ENCODE results near the gene PLIN3. TPM values are rescaled to one million over a fixed set of nuclear protein-coding genes. Genes with fewer than 3 reads are reported as not detected.
"Not testable (repeated sequence)": the region's sequence is repeated elsewhere in the genome, so short reads cannot be mapped to it uniquely, and the experiment has no call there.

PLIN3 gene
- polyA plus RNA-seq, 4 donors: 42.9 to 56.5 (median 45.0) TPM

DNA sequence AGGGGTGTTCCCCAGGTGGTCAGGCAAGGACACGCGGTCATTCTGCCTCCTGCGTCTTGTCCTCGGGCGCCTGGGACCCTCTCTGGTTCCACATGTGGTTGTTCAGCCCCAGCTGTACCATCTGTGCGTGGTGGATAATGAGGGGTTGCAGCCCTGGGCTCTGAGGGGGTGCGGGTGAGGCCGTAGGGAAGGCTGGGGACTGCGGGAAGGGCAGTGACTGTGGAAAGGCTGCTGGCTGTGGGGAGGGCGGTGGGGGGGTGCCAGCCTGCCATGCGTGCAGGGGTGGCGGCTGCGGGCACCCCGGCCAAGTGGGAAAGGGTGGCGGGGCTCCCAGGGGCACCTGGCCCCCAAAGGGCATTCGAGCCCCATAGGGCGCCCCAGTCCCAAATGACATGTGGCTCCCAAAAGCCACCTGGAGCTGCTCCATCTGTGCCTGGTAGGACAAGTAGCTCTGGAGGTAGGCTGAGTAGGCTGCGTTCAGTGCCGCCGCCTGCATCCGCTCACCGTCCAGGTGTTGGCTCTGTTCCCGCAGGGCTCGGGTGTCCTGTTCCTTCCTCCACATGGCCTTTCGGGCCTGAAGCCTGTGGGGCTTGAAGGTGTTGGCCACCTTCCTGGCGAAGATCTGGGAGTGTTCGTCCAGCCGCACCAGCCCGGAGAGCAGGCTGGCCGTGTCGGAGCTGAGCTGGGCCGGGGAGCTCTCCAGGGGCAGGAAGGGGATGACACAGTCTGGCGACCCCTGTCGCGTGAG lies 51.1 kb downstream of the PLIN3 start:
- DNase-seq (ENCODE audit: low read depth in 4 of 4, low spot score in 3 of 4): no peak

DNA sequence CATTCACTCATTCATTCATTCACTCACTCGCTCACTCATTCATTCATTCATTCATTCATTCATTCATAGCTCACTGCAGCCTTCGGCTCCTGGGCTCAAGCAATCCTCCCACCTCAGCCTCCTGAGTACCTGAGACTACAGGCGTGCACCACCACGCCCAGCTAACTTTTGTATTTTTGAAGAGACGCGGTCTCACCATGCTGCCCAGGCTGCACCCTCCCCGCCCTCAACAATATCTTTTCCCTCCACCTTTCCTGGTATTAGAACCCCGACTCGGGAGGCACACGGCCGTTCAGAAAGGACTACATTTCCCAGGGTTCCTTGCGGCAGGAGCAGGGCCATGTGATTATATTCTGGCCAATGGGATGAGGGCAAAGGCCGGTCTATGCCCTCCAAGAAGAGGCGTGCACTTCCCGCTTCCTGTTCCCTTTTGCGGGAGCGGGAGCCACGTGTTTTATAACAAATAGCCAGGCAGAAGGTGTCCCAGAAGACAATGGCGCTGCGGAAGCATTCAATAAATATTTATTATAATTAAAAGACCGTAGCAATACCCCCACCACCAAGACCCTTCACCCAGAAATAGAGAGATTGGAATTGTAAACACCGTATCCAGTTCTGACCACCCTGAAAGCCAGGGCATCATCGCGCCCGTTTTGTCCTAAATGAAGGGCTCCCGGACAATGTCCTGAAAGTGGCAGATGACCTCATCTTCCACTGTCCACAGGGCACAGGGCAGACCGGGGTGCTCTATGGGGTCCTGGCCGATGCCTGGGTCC lies 51.9 kb downstream of the PLIN3 start:
- peak; percentile 76 to 88 (median 82) for DNase-seq (ENCODE audit: low read depth in 4 of 4, low spot score in 3 of 4)

DNA sequence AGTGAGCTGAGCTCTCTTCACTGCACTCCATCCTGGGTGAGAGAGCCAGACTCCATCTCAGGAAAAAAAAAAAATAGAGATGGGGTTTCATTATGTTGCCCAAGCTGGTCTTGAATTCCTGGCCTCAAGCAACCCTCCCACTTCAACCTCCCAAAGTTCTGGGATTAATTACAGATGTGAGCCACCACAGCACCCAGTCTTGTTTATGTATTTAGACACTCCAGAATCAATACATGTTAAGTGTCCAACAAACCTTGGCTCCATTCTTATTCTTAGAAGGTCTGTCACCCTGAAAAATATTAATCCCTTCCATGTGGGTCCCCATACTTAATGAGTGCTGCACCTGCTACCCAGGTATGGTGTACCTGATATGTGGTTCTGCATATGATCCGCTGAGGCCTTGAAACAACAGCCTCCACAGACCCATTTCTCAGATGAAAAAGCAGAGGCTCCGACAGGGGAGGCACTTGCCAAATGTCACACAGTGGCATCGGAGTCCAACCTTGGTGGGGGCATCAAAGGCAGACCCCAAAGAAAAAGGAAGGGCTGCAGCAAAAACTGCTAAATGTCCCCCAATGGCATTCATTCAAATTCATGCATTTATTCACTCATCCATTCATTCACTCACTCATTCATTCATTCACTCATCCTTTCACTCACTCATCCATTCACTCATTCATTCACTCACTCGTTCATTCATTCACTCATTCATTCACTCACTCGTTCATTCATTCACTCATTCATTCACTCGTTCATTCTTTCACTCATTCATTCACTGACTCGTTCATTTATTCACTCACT lies 52.6 kb downstream of the PLIN3 start:
- no peak for DNase-seq (ENCODE audit: low read depth in 4 of 4, low spot score in 3 of 4)

DNA sequence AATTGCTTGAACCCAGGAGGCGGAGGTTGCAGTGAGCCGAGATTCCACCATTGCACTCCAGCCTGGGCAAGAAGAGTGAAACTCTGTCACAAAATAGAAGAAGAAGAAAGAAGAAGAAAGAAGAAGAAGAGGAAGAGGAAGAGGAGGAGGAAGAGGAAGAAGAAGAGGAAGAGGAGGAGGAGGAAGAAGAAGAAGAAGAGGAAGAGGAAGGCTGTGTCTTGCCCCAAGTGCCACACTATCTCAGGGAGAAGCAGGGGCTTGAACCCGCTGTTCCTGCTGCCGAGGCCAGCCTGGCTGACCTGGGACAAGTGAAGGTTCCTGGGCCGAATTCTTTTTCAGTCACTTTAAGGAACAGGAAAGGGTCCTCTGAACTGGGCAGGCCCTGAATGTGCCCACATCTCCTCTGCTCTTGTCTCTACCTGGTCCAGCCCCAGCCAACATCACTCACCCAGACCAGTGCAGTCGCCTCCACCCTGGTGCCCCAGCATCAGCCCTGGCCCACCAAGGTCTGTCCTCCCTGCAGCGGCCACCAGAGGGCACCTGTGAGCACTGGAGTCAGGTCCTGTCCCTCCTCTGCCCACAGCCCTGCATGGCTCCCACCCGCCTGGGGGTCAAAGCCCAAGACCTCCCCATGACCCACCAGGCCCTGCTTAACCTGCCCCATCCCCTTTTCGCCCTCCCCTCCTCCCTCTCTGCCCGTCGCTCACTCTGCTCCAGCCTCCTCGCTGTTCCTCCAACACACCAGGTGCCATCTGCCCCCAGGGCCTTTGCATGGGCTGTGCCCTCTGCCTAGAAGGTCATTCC lies 55.9 kb downstream of the PLIN3 start:
- DNase-seq (ENCODE audit: low read depth in 4 of 4, low spot score in 3 of 4): no peak

DNA sequence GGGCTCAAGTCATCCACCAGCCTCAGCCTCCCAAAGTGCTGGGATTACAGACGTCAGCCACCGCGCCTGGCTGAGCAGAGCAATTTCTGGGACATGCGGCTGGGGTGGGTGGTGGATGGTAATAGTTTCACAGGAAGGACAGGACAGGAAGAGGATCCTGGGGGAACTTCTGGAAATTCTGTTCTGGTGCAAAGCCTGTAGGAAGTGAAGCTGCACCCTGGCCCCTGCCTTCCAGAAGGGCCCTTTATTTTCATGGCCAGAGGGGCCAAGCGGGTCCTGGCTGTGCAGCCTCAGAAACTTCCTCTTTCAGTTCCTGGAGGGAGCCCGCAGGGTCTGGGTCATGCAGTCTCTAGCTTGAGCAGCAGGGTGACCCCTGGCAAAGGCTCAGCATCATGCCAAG lies 60.3 kb downstream of the PLIN3 start:
- DNase-seq (ENCODE audit: low read depth in 4 of 4, low spot score in 3 of 4): no peak

DNA sequence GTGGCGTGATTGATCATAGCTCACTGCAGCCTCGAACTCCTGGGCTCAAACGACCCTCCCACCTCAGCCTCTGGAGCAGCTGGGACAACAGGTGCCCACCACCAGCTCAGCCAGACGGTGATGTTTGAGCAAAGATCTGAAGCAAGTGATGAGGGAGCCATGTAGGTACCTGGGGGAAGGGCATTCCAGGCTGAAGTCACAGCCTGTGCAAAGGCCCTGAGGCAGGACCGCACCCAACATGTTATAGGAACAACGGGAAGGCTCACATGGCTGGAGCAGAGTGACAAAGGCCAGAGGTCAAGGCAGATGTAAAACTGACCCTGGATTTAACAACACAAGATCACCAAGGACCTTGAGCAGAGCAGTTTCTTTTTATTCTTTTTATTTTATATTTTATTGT lies 61.1 kb downstream of the PLIN3 start:
- no peak for DNase-seq (ENCODE audit: low read depth in 4 of 4, low spot score in 3 of 4)

DNA sequence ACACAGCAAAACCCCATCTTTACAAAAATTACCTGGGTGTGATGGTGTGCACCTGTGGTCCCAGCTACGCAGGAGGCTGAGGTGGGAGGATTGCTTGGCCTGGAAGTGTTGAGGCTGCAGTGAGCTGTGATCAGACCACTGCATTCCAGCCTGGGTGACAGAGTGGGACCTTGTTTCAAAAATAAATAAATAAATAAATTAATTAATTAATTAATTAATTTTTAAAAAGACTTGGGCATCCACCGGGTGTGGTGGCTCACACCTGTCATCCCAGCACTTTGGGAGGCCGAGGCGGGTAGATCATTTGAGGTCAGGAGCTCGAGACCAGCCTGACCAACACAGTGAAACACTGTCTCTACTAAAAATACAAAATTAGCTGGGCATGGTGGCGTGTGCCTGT lies 62.3 kb downstream of the PLIN3 start:
- not testable (repeated sequence) for DNase-seq (ENCODE audit: low read depth in 4 of 4, low spot score in 3 of 4)

DNA sequence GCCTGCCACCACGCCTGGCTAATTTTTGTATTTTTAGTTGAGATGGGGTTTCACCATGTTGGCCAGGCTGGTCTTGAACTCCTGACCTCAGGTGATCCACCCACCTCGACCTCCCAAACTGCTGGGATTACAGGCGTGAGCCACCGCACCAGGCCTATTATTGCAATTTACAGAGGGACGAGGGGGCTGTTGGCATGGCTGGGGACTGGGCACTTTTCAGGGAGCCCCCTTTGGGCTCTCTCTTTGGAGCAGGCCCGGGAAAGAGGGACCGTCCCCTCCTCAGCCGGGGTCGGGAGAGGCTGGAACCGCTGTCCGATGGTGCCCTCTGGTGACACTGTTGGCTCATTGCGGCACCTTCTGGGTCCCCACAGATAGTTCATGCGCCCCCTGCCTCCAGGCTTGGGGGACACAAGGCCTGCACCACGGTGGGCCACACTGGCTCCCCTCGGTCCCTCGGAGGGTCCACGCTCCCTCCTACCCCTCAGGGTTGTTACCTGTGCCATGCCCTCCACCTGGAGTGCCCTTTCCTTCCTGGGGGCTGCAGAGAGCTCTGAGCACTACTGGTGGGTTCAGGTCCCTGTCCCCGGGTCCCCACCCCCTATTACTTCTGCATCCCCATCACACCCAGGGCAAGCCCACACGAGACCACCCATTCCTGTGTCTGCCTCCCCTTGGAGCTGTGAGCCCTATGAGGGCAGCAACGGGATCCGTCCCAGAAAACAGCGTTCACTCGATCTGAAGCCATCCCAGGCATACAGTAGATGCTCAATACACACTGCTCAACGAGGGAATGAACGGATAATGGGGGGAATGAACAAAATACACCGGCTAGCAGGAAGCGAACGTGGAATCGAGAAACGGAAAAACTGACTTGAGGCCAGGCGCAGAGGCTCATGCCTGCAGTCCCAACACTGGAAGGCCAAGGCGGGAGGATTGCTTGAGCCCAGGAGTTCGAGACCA lies 63.5 kb downstream of the PLIN3 start:
- DNase-seq (ENCODE audit: low read depth in 4 of 4, low spot score in 3 of 4): no peak

DNA sequence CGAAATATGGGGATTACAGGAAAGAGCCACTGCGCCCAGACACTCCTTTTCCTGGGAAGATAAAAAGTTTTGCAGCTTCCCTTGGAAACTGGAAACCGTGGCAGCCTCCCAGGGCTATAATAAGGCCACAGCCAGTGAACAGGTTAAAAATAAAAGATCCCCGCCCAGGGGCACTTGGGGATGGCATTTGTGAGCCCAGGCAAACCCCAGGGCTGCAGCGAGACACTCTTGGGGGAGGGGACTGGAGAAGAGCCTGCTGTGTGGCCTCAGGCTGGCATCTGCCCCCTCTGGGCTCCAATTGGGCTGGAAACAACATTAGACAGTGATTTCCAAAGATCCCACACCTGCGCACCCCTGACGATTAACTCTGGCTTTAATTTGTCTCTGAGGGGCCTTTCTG lies 64.8 kb downstream of the PLIN3 start:
- DNase-seq (ENCODE audit: low read depth in 4 of 4, low spot score in 3 of 4): no peak

DNA sequence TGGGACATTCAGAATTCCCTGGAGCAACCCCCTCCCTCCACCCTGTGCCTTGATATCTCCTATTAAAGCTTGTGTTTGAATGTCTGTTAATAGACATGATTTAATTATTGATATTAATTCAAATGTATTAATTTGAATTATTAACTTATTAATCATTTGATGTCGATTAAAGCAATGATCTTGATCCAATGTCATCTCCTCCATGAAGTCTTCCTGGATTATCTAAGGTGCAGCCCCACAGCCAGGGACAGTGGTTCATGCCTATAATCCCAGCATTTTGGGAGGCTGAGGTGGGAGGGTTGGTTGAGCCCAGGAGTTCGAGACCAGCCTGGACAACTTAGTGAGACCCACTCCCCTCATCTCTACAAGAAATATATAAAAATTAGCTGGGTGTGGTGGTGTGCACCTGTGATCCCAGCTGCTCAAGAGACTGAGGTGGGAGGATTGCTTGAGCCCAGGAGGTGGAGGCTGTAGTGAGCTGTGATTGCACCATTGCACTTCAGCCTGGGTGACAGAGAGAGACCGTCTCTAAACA lies 66.3 kb downstream of the PLIN3 start:
- no peak for DNase-seq (ENCODE audit: low read depth in 4 of 4, low spot score in 3 of 4)

DNA sequence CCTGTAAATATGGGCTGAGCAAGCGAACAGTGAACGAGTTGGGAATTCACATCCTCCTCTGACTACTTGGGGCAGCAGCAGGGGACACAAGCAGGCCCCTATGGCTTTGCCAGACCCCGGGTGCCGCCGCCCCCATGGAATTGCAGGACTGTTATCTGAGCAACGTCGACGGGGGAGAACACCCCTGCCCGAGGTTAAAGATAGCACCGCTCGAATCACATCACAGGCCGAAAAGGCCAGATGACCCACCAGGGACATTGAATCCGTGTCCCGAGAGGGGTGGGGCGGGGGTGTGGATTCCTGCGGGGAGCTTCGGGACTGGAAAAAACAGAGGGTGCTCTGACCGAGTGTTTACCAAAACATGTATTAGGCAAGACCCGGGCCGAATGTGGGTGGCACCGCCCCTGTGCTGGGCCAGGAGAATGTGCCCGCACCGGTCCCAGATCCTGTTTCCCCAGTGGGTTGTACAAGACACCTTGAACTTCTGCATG lies 66.8 kb downstream of the PLIN3 start:
- no peak for DNase-seq (ENCODE audit: low read depth in 4 of 4, low spot score in 3 of 4)

DNA sequence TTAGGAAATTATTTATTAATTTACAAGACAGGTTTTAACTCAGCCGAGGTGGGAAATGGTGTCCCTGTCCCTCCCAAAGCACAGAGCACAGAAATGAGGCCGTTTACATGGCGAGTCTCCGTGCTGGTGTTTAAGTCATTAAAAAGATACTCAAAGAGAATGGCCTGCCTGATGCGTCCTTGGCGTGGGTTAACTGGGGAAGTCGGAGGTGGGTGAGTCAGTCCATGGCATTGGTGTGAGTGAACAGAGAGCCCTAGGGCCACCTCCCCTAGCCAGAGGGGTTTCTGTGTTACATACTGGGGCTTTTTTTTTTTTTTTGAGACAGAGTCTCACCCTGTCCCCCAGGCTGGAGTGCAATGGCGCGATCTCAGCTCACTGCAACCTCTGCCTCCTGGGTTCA lies 72.1 kb downstream of the PLIN3 start:
- no peak for DNase-seq (ENCODE audit: low read depth in 4 of 4, low spot score in 3 of 4)

DNA sequence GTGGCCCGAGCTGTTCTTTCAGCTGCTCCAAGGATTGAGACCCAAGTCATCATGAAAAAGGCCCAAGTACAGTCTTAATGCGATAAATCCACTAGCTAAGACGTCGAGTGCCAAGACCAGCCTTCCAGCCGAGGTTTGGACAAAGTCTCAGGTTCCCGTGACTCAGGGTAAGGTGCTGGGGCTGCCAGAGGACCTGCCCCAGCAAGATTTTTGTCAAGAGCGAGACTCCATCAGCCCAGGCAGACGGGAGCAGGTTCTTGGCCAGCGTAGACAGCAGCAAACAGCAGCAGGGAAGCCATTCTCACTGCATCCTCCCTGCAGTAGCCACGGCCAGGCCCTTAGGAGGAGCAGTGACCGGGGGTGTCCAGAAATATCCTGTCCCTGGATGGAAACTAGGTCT lies 72.5 kb downstream of the PLIN3 start:
- no peak for DNase-seq (ENCODE audit: low read depth in 4 of 4, low spot score in 3 of 4)

DNA sequence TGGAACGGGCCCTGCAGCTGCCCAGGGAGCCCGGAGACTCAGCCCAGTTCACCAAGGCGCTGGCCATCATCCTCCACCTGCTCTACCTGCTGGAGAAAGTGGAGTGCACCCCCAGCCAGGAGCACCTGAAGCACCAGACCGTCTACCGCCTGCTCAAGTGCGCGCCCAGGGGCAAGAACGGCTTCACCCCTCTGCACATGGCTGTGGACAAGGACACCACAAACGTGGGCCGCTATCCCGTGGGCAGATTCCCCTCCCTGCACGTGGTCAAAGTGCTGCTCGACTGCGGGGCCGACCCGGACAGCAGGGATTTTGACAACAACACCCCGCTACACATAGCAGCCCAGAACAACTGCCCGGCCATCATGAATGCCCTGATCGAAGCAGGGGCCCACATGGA lies 74.2 kb downstream of the PLIN3 start:
- not testable (repeated sequence) for DNase-seq (ENCODE audit: low read depth in 4 of 4, low spot score in 3 of 4)

DNA sequence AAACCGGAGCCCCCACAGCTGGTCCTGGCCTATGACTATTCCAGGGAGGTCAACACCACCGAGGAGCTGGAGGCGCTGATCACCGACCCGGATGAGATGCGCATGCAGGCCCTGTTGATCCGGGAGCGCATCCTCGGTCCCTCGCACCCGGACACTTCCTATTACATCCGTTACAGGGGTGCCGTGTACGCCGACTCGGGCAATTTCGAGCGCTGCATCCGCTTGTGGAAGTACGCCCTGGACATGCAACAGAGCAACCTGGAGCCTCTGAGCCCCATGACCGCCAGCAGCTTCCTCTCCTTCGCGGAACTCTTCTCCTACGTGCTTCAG lies 74.6 kb downstream of the PLIN3 start:
- not testable (repeated sequence) for DNase-seq (ENCODE audit: low read depth in 4 of 4, low spot score in 3 of 4)

DNA sequence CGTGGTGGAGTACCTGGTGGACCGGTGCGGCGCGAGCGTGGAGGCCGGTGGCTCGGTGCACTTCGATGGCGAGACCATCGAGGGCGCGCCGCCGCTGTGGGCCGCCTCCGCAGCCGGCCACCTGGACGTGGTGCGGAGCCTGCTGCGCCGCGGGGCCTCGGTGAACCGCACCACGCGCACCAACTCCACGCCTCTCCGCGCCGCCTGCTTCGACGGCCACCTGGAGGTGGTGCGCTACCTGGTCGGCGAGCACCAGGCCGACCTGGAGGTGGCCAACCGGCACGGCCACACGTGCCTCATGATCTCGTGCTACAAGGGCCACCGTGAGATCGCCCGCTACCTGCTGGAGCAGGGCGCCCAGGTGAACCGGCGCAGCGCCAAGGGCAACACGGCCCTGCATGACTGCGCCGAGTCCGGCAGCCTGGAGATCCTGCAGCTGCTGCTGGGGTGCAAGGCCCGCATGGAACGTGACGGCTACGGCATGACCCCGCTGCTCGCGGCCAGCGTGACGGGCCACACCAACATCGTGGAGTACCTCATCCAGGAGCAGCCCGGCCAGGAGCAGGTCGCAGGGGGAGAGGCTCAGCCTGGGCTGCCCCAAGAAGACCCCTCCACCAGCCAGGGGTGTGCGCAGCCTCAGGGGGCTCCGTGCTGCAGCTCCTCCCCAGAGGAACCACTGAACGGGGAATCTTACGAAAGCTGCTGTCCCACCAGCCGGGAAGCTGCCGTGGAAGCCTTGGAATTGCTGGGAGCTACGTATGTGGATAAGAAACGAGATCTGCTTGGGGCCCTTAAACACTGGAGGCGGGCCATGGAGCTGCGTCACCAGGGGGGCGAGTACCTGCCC lies 75.2 kb downstream of the PLIN3 start:
- DNase-seq (ENCODE audit: low read depth in 4 of 4, low spot score in 3 of 4): not testable (repeated sequence)

DNA sequence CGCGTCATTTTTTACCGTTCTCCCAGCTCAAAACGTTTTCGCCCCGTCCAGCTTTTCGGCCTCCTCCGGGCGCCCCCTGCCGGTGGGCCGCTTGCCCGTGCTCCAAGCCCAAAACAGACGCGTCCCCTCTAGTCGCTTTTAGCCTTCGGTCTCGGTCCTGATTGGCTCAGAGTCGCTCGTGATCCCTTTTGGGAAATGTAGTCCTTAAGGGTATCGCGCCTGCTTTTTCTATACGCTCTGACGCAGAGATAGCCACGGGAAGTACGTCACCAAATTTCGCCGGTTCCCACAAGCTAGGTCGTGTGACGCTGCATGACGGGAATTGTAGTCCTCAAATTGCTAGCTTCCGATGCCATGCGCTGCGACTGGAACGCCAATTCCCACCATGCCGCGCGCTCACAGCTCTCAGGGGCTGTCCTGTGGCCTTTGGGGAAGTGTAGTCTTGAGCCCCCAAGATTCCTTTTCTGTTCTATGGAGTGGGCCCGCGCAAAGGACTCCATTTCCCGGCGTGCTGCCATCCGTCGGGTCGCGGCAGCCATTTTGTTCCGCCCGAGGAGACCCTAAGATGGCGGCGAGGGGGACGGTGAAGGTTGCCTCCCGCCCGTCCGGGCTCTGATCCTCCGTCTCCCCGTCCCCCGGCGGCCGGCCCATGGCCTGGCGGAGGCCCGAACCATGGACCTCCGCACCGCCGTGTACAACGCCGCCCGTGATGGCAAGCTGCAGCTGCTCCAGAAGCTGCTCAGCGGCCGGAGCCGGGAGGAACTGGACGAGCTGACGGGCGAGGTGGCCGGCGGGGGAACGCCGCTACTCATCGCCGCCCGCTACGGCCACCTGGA lies 76.1 kb downstream of the PLIN3 start, which contains the start of gene FEM1A:
FEM1A (plus strand) TSS at position 552 of the 836 bp plus-strand sequence; CDS start at position 673, 121 bp downstream.
- DNase-seq (ENCODE audit: low read depth in 4 of 4, low spot score in 3 of 4): peak; percentile 100
